HepG2 (cell line): ENCODE measurements around the gene HOXA13. TPM values are rescaled to one million over a fixed set of nuclear protein-coding genes. Genes with fewer than 3 reads are reported as not detected.
A peak's percentile ranks its signal among the peaks of the same experiment; 100 is the strongest.

Experiments used
- ATAC-seq: fragments of 200-7000 bp; cut with Tn5 transposase; 3 replicates; pipeline ENCODE4 v1.9.1; 2020; ENCODE audit warnings: mild to moderate bottlenecking, moderate library complexity
- BruUV-seq: library from RNA; stranded (reverse); fragments of 400-500 nt; replicated peaks from 2 replicates; lab custom pipeline; 2021; lab: Mats Ljungman, UMichigan
- CTCF ChIA-PET: fragments of 300-600 bp; formaldehyde crosslinking; extraction: SDS; loops from one replicate; lab custom pipeline; 2021; ENCODE audit warnings: low total read pairs, inconsistent platforms, low intra/inter-chr PET ratio; lab: Yijun Ruan, JAX
- POLR2A ChIA-PET: fragments of 350-600 bp; sonication (Branson Sonifier 250); formaldehyde crosslinking; loops from one replicate; lab custom pipeline; 2020; ENCODE audit warnings: antibody characterized with exemption, inconsistent platforms; lab: Yijun Ruan, JAX
- DNase-seq: peaks from one replicate; pipeline ENCODE4 v3.0.0-alpha.2; 2015; ENCODE audit warnings: low spot score
- FAIRE-seq: peaks from 3 replicates; lab custom pipeline; 2011; peaks lifted over from hg19 to GRCh38; lab: Jason Lieb, UNC
- H2AFZ ChIP-seq: one replicate; pipeline ENCODE4 v1.6.1; 2011; ENCODE audit warnings: low read length, inconsistent platforms
- H3K27ac ChIP-seq: fragments of 300-600 bp; 3 replicates; pipeline ENCODE4 v1.8.0; 2011; ENCODE audit warnings: mixed run types, mild to moderate bottlenecking, mixed read lengths, low read length, inconsistent platforms; ENCODE audit not compliant: insufficient read depth; ENCODE audit errors: extremely low read length
- H3K27me3 ChIP-seq, 2 experiments: fragments of 200-600 bp in 1 of 2; 2 replicates in 1 of 2; 3 replicates in 1 of 2; pipeline versions ENCODE4 v1.6.0 to v1.8.0; 2011; ENCODE audit warnings: low read length in 2 of 2, mild to moderate bottlenecking in 2 of 2, moderate library complexity in 2 of 2, inconsistent platforms in 1 of 2; ENCODE audit not compliant: insufficient read depth in 2 of 2, control insufficient read depth in 1 of 2
- H3K36me3 ChIP-seq, 2 experiments: fragments of 200-600 bp in 1 of 2; replicated peaks in 1 of 2; 2 replicates in 1 of 2; 3 replicates in 1 of 2; pipeline versions ENCODE4 v1.5.1 to v1.8.0; 2011; ENCODE audit warnings: low read length in 2 of 2, inconsistent platforms in 1 of 2; ENCODE audit not compliant: insufficient read depth in 2 of 2, control insufficient read depth in 1 of 2
- H3K4me1 ChIP-seq: 2 replicates; pipeline ENCODE4 v1.5.1; 2012; ENCODE audit warnings: low read length, inconsistent platforms; ENCODE audit not compliant: insufficient read depth
- H3K4me2 ChIP-seq: 2 replicates; pipeline ENCODE4 v1.6.0; 2011; ENCODE audit warnings: low read depth, low read length, inconsistent platforms
- H3K4me3 ChIP-seq, 3 experiments: fragments of 200-600 bp in 1 of 3; sonication (generic), shearing (Covaris generic) in 1 of 3; replicated peaks in 1 of 3; 2 replicates each; pipeline ENCODE4 v1.5.1; 2011 to 2016; ENCODE audit warnings: low read length in 3 of 3, inconsistent platforms in 2 of 3, low read depth in 2 of 3, mild to moderate bottlenecking in 2 of 3, control low read depth in 1 of 3, mixed read lengths in 1 of 3; ENCODE audit not compliant: insufficient read depth in 1 of 3
- H3K79me2 ChIP-seq: one replicate; pipeline ENCODE4 v1.6.1; 2011; ENCODE audit warnings: low read length, inconsistent platforms; ENCODE audit not compliant: insufficient read depth
- H3K9ac ChIP-seq: 2 replicates; pipeline ENCODE4 v1.6.0; 2011; ENCODE audit warnings: mild to moderate bottlenecking, low read depth, low read length, inconsistent platforms; ENCODE audit not compliant: insufficient read depth
- H3K9me3 ChIP-seq: 2 replicates; pipeline ENCODE4 v1.5.1; 2012; ENCODE audit warnings: mild to moderate bottlenecking, low read length
- H4K20me1 ChIP-seq: 2 replicates; pipeline ENCODE4 v1.6.0; 2011; ENCODE audit warnings: inconsistent platforms, mild to moderate bottlenecking, low read length, moderate library complexity; ENCODE audit not compliant: insufficient read depth
- BCL6 ChIP-seq: IDR thresholded peaks from 2 replicates; pipeline ENCODE4 v1.6.1; 2016; ENCODE audit warnings: missing genetic modification reagents, missing compliant biosample characterization
- EZH2 ChIP-seq: conservative IDR thresholded peaks from 2 replicates; pipeline ENCODE4 v1.6.1; 2012; ENCODE audit warnings: mild to moderate bottlenecking, low read depth, low read length, moderate library complexity
- HNRNPLL ChIP-seq: fragments of 200-400 bp; formaldehyde crosslinking; IDR thresholded peaks from 2 replicates; pipeline ENCODE4 v1.6.1; 2017; ENCODE audit warnings: mild to moderate bottlenecking, low read depth, low read length; ENCODE audit not compliant: poor library complexity, severe bottlenecking
- MAFG ChIP-seq: sonication (generic); formaldehyde crosslinking; IDR thresholded peaks from 2 replicates; pipeline ENCODE4 v1.5.1; 2020; ENCODE audit warnings: mild to moderate bottlenecking, missing genetic modification reagents
- NFKB2 ChIP-seq: sonication (generic); formaldehyde crosslinking; IDR thresholded peaks from 2 replicates; pipeline ENCODE4 v1.4.0; 2020; ENCODE audit warnings: missing genetic modification reagents, borderline replicate concordance
- POGZ ChIP-seq: sonication (generic); formaldehyde crosslinking; IDR thresholded peaks from 2 replicates; pipeline ENCODE4 v1.4.0; 2020; ENCODE audit warnings: mild to moderate bottlenecking, missing genetic modification reagents
- WGBS: methylation state at CpG from one replicate; pipeline ENCODE4 v1.1.6; 2017; ENCODE audit warnings: low lambda C conversion rate; 5-methylcytosine and 5-hydroxymethylcytosine counted together
- in situ Hi-C: cut with HindIII; loops from 2 replicates; pipeline ENCODE4 v1.10.0; 2017; ENCODE audit warnings: low pct_unique_long_range_greater_than_20kb; ENCODE audit not compliant: extremely low pct_ligation_motif_present
- intact Hi-C: fragments of 100-400 bp; cut with micrococcal nuclease; formaldehyde crosslinking; loops from one replicate; pipeline ENCODE4 v1.10.0; 2022; ENCODE audit not compliant: unreplicated experiment
- polyA plus RNA-seq, 8 experiments: library from polyadenylated mRNA; depleted of rRNA in 3 of 8; stranded (reverse) in 7 of 8; unstranded in 1 of 8; fragments of >200 nt; fragmentation: Illumina TruSeq in 4 of 8; extraction: Trizol in 4 of 8; gene quantifications; 2 replicates each; pipeline versions ENCODE4 v1.2.1 to v1.2.3, GENCODE V29; 2011 to 2016; ENCODE audit warnings: low read depth in 4 of 8, missing spikeins in 1 of 8, mixed read lengths in 1 of 8; ENCODE audit not compliant: insufficient read depth in 1 of 8
- total RNA-seq, 5 experiments: library from RNA; depleted of rRNA; stranded (reverse); fragments of >200 nt; fragmentation: Illumina TruSeq; extraction: Trizol; gene quantifications; 2 replicates each; pipeline ENCODE4 v1.2.3, GENCODE V29; 2016; ENCODE audit warnings: low read depth in 1 of 5
- TF ChIP-seq, protein P1 (sequence below): sonication (generic); formaldehyde crosslinking; IDR thresholded peaks from 2 replicates; pipeline ENCODE4 v1.5.0; 2020; ENCODE audit warnings: mild to moderate bottlenecking, missing genetic modification reagents, moderate library complexity

HOXA13 gene
- total and polyA plus RNA-seq, 2 of the 13 experiments (the other 11 are each of a cell fraction or from before 2014, with no cell fraction given): 0.01 to 0.04 TPM

DNA sequence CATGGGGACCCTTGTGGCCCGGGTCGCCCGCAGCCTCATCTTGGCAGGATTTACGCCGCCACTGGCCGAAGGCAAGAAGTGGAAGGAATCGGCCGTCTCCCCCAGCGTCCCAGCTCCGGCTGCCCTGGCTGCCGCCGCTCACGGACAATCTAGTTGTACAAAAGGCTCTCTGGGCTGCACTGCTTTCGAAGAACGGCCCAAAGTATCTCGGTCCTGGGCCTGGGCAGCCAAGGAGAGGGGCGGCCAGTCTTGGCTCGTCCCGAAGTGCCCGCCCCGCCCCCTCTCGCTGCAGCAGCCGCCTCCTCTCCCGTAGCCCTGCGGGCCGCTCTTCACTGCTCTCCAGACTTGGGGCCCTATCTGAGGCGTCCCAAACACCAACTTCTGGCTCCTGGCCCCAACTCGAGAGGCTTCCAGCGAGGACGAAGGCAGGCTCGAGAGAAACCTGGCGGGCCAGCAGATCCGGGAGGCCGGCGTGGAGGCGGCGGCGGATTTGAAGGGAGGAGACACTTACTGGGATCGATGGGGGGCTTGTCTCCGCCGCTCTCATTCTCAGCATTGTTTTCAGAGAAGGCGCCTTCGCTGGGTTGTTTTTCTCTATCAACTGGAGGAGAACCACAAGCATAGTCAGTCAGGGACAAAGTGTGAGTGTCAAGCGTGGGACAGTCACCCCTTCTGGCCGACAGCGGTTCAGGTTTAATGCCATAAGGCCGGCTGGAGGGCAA, 35.4 kb downstream of the HOXA13 start:
- H3K4me3 ChIP-seq: peak overlapping the region in 2 of 3 experiments; percentile 44 to 63; a peak in 3 of 6 replicates
- 0 out of 2 replicates have a peak, but pooled peaks cover 4% of the 10 kb centered on the region for H3K4me1 ChIP-seq
- H3K9ac ChIP-seq: no peak overlapping the region
- DNase-seq (no peak), ATAC-seq (peak; percentile 19; the same call in 2 of the 3 replicates), FAIRE-seq (no peak)
- in situ Hi-C loops: loop anchor here (25.0 kb wide), 1 partner anchor 1077 kb away; no protein-coding TSS in a partner anchor
- peak overlapping the region; percentile 55; the same call in 1 of the 2 replicates for H3K4me2 ChIP-seq
- intact Hi-C loops: loop anchor here (5.0 kb wide), 1 partner anchor 482 kb away; no protein-coding TSS in a partner anchor
- no peaks in the 10 kb centered on the region for H3K36me3 ChIP-seq
- H2AFZ ChIP-seq: no peak overlapping the region
- no peaks in the 10 kb centered on the region for H3K9me3 ChIP-seq
- peaks cover 2 to 45% of the 10 kb centered on the region in 2 experiments for H3K27me3 ChIP-seq
- ChIA-PET POLR2A (no interaction called here), CTCF (no interaction called here)
- H3K79me2 ChIP-seq: no peaks in the 10 kb centered on the region
- no TSS peak for BruUV-seq
- no peak overlapping the region for H3K27ac ChIP-seq
- TF ChIP-seq NFKB2 (CRISPR knock-in tag) (peak; percentile 18; the same call in 1 of the 2 replicates), BCL6 (CRISPR knock-in tag) (peak; percentile 36; the same call in 1 of the 2 replicates), MAFG (no peak), HNRNPLL (peak; percentile 18), POGZ (no peak), EZH2 (0 out of 2 replicates have a peak, but pooled peaks have one; percentile 57)
- TF ChIP-seq, protein P1, sequence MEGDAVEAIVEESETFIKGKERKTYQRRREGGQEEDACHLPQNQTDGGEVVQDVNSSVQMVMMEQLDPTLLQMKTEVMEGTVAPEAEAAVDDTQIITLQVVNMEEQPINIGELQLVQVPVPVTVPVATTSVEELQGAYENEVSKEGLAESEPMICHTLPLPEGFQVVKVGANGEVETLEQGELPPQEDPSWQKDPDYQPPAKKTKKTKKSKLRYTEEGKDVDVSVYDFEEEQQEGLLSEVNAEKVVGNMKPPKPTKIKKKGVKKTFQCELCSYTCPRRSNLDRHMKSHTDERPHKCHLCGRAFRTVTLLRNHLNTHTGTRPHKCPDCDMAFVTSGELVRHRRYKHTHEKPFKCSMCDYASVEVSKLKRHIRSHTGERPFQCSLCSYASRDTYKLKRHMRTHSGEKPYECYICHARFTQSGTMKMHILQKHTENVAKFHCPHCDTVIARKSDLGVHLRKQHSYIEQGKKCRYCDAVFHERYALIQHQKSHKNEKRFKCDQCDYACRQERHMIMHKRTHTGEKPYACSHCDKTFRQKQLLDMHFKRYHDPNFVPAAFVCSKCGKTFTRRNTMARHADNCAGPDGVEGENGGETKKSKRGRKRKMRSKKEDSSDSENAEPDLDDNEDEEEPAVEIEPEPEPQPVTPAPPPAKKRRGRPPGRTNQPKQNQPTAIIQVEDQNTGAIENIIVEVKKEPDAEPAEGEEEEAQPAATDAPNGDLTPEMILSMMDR: 0 out of 2 replicates have a peak, but pooled peaks have one; percentile 26
- WGBS: 59% methylated on average over 33 of the region's 47 CpGs
- H4K20me1 ChIP-seq: no peaks in the 10 kb centered on the region
